Peyer's patch (tissue), 4 donors: ENCODE data around the gene FKBP15. TPM values are rescaled to one million over a fixed set of nuclear protein-coding genes. Genes with fewer than 3 reads are reported as not detected.

ENCODE experiments used
- DNase-seq, 3 donors: peaks; one replicate each; pipeline ENCODE4 v3.0.0-alpha.2; 2017 to 2019
- H3K27ac ChIP-seq, 4 donors: fragments of 200-600 bp; sonication (generic); one replicate each; pipeline ENCODE4 v1.5.1; 2016 to 2019
- H3K27me3 ChIP-seq, 2 donors: fragments of 200-600 bp; sonication (generic); one replicate each; pipeline ENCODE4 v1.5.1; 2019
- H3K36me3 ChIP-seq, 3 donors: fragments of 200-600 bp; sonication (generic); one replicate each; pipeline ENCODE4 v1.5.1; 2016 to 2019
- H3K4me1 ChIP-seq, 4 donors: fragments of 200-600 bp; sonication (generic); one replicate each; pipeline ENCODE4 v1.5.1; 2016 to 2019
- H3K4me3 ChIP-seq, 4 donors: fragments of 200-600 bp; sonication (generic); 1 replicate in 3 of 4; 2 replicates in 1 of 4; pipeline ENCODE4 v1.5.1; 2016 to 2019; ENCODE audit warnings: mild to moderate bottlenecking in 1 of 4
- H3K9me3 ChIP-seq, 4 donors: fragments of 200-600 bp; sonication (generic); one replicate each; pipeline ENCODE4 v1.5.1; 2016 to 2019; ENCODE audit warnings: mild to moderate bottlenecking in 1 of 4
- CTCF ChIP-seq, 6 experiments: fragments of 450-650 bp in 4 of 6; fragments of 200-600 bp in 2 of 6; sonication (generic) in 1 of 6; IDR thresholded peaks; one replicate each; pipeline ENCODE4 v1.5.1; 2017 to 2019; ENCODE audit warnings: antibody characterized with exemption in 6 of 6, mild to moderate bottlenecking in 3 of 6, moderate library complexity in 1 of 6
- POLR2A ChIP-seq, 2 donors: fragments of 450-650 bp; IDR thresholded peaks; one replicate each; pipeline ENCODE4 v1.5.1; 2017; ENCODE audit warnings: antibody characterized with exemption in 2 of 2, mild to moderate bottlenecking in 2 of 2, moderate library complexity in 2 of 2
- total RNA-seq, 4 donors: library from RNA; depleted of rRNA; stranded (reverse); fragments of >200 nt; gene quantifications; one replicate each; pipeline ENCODE4 v1.1.0, GENCODE V29; 2016

The FKBP15 gene
- total RNA-seq, 4 donors from 2014 or later = 25.9 to 44.6 (median 32.5) TPM

GRCh38 chr9:113261917-113262671 is 41.0 kb upstream of the FKBP15 start:
- Histone ChIP-seq H3K4me1 (no peaks in the 10 kb centered on the region), H3K27ac (peak overlapping the region in 1 of 4 donors; percentile 28), H3K36me3 (peaks cover 0 to 48% (median 0%) of the 10 kb centered on the region in 3 donors), H3K27me3 (no peaks in the 10 kb centered on the region), H3K4me3 (no peak overlapping the region), H3K9me3 (no peaks in the 10 kb centered on the region)
- no peak for DNase-seq
- no peak for TF ChIP-seq CTCF (IDR thresholded peaks at IDR 0.05)
- no peak for TF ChIP-seq POLR2A (IDR thresholded peaks at IDR 0.05)

GRCh38 chr9:113258282-113258681 is 37.2 kb upstream of the FKBP15 start:
- no peak overlapping the region for H3K27ac ChIP-seq
- H3K27me3 ChIP-seq = no peaks in the 10 kb centered on the region
- H3K4me3 ChIP-seq = no peak overlapping the region
- no peaks in the 10 kb centered on the region for H3K9me3 ChIP-seq
- DNase-seq = no peak
- H3K4me1 ChIP-seq = no peaks in the 10 kb centered on the region
- no peak for TF ChIP-seq CTCF (IDR thresholded peaks at IDR 0.05)
- H3K36me3 ChIP-seq = peaks cover 0 to 50% (median 0%) of the 10 kb centered on the region in 3 donors

GRCh38 chr9:113257863-113258262 is 36.8 kb upstream of the FKBP15 start:
- no peaks in the 10 kb centered on the region for H3K27me3 ChIP-seq
- DNase-seq = no peak
- H3K9me3 ChIP-seq = no peaks in the 10 kb centered on the region
- H3K27ac ChIP-seq = no peak overlapping the region
- TF ChIP-seq POLR2A (IDR thresholded peaks at IDR 0.05) (no peak), CTCF (IDR thresholded peaks at IDR 0.05) (no peak)
- peaks cover 0 to 50% (median 0%) of the 10 kb centered on the region in 3 donors for H3K36me3 ChIP-seq
- H3K4me1 ChIP-seq = no peaks in the 10 kb centered on the region
- no peak overlapping the region for H3K4me3 ChIP-seq

- TF ChIP-seq CTCF (IDR thresholded peaks at IDR 0.05) (no peak), POLR2A (IDR thresholded peaks at IDR 0.05) (no peak)
- DNase-seq = no peak
- no peak overlapping the region for H3K27ac ChIP-seq
- peaks cover 0 to 36% (median 0%) of the 10 kb centered on the region in 3 donors for H3K36me3 ChIP-seq
- H3K27me3 ChIP-seq = no peaks in the 10 kb centered on the region
- no peak overlapping the region for H3K4me3 ChIP-seq
- no peaks in the 10 kb centered on the region for H3K9me3 ChIP-seq
- H3K4me1 ChIP-seq = no peaks in the 10 kb centered on the region
Measured at GRCh38 chr9:113255438-113255837, 34.4 kb upstream of the FKBP15 start.

- H3K9me3 ChIP-seq = no peaks in the 10 kb centered on the region
- H3K4me1 ChIP-seq = no peaks in the 10 kb centered on the region
- H3K27ac ChIP-seq = no peak overlapping the region
- H3K36me3 ChIP-seq = peaks cover 0 to 32% (median 0%) of the 10 kb centered on the region in 3 donors
- H3K27me3 ChIP-seq = no peaks in the 10 kb centered on the region
- DNase-seq = no peak
- no peak for TF ChIP-seq POLR2A (IDR thresholded peaks at IDR 0.05)
- no peak for TF ChIP-seq CTCF (IDR thresholded peaks at IDR 0.05)
- no peak overlapping the region for H3K4me3 ChIP-seq
Measured at GRCh38 chr9:113254991-113255390, 33.9 kb upstream of the FKBP15 start.
